Epithelial cell of proximal tubule (primary cell): Measurements from ENCODE around the gene SLC1A5. TPM values are rescaled to one million over a fixed set of nuclear protein-coding genes. Genes with fewer than 3 reads are reported as not detected.
"Not testable (repeated sequence)": the region's sequence is repeated elsewhere in the genome, so short reads cannot be mapped to it uniquely, and the experiment has no call there.

Experiments used
- DNase-seq: peaks from one replicate; pipeline ENCODE4 v3.0.0-alpha.2; 2011; ENCODE audit warnings: low read depth
- H3K4me3 ChIP-seq: 2 replicates; pipeline ENCODE4 v1.5.1; 2011; ENCODE audit warnings: low read depth, mild to moderate bottlenecking, low read length
- total RNA-seq: library from RNA; depleted of rRNA; stranded (reverse); fragments of >200 nt; gene quantifications from 2 replicates; pipeline ENCODE4 v1.2.3, GENCODE V29; 2015
- TF ChIP-seq, protein P1 (sequence below): conservative IDR thresholded peaks from 2 replicates; pipeline ENCODE4 v1.5.1; 2012; ENCODE audit warnings: low read depth, mild to moderate bottlenecking, low read length

Gene SLC1A5
- total RNA-seq, 1 donor from 2014 or later: 85.1 TPM

DNA sequence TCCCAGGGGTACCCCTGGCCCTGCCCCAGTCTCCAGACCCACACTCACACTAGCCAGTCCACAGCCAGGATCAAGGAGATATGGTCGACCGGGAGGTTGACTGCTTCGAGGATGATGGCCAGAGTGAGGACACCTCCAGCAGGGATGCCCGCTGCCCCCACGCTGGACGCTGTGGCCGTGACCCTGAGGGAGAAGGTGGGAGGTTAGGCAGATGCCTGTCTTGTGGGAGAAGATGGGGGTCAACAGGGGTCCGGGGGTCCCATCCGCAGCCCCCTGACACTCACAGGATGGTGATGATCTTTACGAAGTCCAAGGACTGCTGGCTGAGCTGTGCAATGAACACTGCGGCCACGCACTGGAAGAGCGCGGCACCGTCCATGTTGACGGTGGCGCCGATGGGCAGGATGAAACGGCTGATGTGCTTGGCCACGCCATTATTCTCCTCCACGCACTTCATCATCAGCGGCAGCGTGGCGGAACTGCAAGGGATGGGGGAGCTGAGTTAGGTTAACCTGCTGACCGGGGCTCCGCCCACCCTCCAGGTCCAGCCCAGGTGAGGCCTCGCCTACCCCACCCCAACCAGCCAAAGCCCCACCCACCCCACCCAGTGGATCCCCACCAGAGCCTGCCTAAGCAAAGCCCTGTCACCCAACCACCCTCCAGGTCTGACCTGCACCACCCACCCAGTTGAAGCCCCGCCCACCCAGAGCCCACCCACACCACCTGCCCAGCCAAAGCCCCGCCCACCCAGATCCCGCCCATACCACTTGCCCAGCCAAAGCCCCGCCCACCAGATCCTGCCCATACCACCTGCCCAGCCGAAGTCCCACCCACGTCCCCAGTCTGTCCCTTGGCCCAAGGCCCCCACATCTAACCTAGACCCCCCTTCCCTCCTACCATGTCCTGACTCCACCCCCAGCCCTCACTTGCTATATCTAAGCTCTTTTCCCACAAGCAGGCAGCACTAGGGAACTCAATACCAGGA is 11.2 kb downstream of the SLC1A5 start:
- TF ChIP-seq, protein P1, sequence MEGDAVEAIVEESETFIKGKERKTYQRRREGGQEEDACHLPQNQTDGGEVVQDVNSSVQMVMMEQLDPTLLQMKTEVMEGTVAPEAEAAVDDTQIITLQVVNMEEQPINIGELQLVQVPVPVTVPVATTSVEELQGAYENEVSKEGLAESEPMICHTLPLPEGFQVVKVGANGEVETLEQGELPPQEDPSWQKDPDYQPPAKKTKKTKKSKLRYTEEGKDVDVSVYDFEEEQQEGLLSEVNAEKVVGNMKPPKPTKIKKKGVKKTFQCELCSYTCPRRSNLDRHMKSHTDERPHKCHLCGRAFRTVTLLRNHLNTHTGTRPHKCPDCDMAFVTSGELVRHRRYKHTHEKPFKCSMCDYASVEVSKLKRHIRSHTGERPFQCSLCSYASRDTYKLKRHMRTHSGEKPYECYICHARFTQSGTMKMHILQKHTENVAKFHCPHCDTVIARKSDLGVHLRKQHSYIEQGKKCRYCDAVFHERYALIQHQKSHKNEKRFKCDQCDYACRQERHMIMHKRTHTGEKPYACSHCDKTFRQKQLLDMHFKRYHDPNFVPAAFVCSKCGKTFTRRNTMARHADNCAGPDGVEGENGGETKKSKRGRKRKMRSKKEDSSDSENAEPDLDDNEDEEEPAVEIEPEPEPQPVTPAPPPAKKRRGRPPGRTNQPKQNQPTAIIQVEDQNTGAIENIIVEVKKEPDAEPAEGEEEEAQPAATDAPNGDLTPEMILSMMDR: no peak
- no peak for DNase-seq
- H3K4me3 ChIP-seq: no peak overlapping the region

- DNase-seq: no peak
- H3K4me3 ChIP-seq: no peak overlapping the region
- TF ChIP-seq, protein P1: no peak
Observed at GRCh38 chr19:46775642-46776258, 12.6 kb downstream of the SLC1A5 start.

GRCh38 chr19:46773018-46773399 is 15.4 kb downstream of the SLC1A5 start:
- no peak for DNase-seq
- TF ChIP-seq, protein P1: no peak
- no peak overlapping the region for H3K4me3 ChIP-seq

- no peak for DNase-seq
- H3K4me3 ChIP-seq: no peak overlapping the region
- TF ChIP-seq, protein P1: no peak
Observed at GRCh38 chr19:46772170-46773017, 16.0 kb downstream of the SLC1A5 start.

GRCh38 chr19:46768746-46769145 is 19.6 kb downstream of the SLC1A5 start:
- not testable (repeated sequence) for DNase-seq

DNA sequence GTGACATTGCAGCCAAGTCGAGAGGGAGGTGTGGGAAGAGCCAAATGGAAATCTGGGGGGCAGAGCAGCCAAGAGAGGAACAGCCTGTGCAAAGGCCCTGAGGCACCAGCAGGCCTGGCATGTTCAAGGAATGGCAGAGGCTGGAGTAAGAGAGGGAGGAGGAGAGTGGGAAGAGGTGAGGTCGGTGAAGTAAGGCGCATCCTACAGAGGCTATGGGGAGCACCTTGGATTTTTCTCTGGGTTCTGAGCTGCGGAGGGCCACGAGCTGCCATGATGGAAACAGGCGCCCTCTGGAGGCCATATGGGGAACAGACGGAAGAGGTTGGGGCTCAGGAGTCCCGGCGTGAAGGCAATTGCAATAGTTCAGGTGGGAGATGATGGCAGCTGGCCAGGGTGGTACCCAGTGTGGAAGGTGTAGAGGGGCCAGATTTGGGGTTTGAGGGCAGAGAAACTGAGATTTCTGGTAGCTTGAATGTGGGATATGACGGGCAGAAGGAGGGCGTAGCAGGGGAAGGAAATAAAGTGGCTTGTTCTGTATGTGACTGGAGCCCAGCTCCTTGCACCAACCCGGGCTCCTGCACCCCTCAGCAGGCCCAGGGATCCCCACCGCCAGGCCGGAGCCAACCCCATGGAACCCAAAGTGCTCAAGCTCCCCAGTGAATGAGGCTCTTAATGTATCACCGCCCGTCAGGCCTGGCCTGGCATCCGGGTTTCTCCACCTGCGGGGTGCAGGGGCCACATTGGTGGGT is 21.7 kb downstream of the SLC1A5 start:
- DNase-seq: no peak
- no peak overlapping the region for H3K4me3 ChIP-seq
- TF ChIP-seq, protein P1: peak; percentile 92

More at GRCh38 chr19:46768746-46769145, 19.6 kb downstream of the SLC1A5 start:
- not testable (repeated sequence) for H3K4me3 ChIP-seq
